ENCODE results near the gene PDZD7.

PDZD7 gene

DNA sequence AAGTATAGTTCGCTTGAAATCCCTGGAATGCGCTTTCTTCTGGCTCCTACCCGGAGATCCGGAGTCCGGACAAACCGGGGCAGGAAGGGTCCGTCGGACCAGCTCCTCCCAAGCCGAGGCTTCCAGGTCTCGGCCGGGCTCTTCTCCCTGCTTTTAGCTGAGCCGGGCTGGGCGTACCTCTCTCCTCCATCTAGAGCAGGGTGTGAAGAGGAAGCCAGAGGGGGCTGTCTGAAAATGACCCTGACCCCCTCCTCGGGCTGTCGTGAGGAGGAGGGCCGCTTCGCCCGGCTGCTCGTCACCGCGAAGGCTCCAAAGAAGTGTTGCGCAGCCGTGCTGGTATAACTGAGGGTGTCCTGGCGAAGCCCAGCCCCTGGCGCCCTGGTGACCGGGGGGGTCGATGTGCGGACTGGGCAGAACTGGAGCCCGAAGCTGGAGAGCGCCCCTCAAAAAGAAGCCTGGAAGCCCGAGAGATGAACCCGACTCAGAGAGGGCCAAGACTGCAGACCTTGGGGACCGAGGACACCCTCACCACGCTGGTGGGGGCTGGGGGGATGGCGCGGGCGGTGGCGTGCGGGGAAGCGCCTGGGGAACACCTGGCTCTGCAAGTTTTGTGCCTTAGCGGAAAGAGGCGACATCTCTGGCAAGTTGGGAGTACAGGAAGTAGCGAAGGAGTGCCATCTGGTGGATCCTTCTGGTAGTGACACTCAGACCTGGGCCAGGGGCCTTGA, 36.6 kb upstream of the PDZD7 start (continued):
- TF ChIP-seq, protein P1, sequence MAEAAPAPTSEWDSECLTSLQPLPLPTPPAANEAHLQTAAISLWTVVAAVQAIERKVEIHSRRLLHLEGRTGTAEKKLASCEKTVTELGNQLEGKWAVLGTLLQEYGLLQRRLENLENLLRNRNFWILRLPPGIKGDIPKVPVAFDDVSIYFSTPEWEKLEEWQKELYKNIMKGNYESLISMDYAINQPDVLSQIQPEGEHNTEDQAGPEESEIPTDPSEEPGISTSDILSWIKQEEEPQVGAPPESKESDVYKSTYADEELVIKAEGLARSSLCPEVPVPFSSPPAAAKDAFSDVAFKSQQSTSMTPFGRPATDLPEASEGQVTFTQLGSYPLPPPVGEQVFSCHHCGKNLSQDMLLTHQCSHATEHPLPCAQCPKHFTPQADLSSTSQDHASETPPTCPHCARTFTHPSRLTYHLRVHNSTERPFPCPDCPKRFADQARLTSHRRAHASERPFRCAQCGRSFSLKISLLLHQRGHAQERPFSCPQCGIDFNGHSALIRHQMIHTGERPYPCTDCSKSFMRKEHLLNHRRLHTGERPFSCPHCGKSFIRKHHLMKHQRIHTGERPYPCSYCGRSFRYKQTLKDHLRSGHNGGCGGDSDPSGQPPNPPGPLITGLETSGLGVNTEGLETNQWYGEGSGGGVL (tag by site-specific recombination; IDR thresholded peaks at IDR 0.05), result peak; percentile 57; the same call in 1 of the 2 replicates
- TF ChIP-seq ZNF423 (tag by site-specific recombination; IDR thresholded peaks at IDR 0.05), result peak; percentile 61
- TF ChIP-seq ZBTB8A (tag by site-specific recombination; IDR thresholded peaks at IDR 0.05), result peak; percentile 98
- TF ChIP-seq, protein P2, sequence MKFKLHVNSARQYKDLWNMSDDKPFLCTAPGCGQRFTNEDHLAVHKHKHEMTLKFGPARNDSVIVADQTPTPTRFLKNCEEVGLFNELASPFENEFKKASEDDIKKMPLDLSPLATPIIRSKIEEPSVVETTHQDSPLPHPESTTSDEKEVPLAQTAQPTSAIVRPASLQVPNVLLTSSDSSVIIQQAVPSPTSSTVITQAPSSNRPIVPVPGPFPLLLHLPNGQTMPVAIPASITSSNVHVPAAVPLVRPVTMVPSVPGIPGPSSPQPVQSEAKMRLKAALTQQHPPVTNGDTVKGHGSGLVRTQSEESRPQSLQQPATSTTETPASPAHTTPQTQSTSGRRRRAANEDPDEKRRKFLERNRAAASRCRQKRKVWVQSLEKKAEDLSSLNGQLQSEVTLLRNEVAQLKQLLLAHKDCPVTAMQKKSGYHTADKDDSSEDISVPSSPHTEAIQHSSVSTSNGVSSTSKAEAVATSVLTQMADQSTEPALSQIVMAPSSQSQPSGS (tag by site-specific recombination; IDR thresholded peaks at IDR 0.05; ENCODE audit: low read depth), result no peak
- TF ChIP-seq ZNF157 (tag by site-specific recombination; IDR thresholded peaks at IDR 0.05), result no peak
- no peak for TF ChIP-seq ZNF223 (tag by site-specific recombination; IDR thresholded peaks at IDR 0.05)
- TF ChIP-seq ZNF549 (tag by site-specific recombination; IDR thresholded peaks at IDR 0.05), result no peak
- TF ChIP-seq GLI2 (tag by site-specific recombination; IDR thresholded peaks at IDR 0.05; ENCODE audit: borderline replicate concordance, low read depth), result no peak
- TF ChIP-seq, protein P3, sequence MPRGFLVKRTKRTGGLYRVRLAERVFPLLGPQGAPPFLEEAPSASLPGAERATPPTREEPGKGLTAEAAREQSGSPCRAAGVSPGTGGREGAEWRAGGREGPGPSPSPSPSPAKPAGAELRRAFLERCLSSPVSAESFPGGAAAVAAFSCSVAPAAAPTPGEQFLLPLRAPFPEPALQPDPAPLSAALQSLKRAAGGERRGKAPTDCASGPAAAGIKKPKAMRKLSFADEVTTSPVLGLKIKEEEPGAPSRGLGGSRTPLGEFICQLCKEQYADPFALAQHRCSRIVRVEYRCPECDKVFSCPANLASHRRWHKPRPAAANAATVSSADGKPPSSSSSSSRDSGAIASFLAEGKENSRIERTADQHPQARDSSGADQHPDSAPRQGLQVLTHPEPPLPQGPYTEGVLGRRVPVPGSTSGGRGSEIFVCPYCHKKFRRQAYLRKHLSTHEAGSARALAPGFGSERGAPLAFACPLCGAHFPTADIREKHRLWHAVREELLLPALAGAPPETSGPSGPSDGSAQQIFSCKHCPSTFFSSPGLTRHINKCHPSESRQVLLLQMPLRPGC (tag by site-specific recombination; IDR thresholded peaks at IDR 0.05), result no peak
- TF ChIP-seq, protein P4, sequence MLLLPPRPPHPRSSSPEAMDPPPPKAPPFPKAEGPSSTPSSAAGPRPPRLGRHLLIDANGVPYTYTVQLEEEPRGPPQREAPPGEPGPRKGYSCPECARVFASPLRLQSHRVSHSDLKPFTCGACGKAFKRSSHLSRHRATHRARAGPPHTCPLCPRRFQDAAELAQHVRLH (tag by site-specific recombination; IDR thresholded peaks at IDR 0.05), result no peak
- TF ChIP-seq ZNF132 (tag by site-specific recombination; IDR thresholded peaks at IDR 0.05; ENCODE audit: borderline replicate concordance), result no peak
- TF ChIP-seq, protein P5, sequence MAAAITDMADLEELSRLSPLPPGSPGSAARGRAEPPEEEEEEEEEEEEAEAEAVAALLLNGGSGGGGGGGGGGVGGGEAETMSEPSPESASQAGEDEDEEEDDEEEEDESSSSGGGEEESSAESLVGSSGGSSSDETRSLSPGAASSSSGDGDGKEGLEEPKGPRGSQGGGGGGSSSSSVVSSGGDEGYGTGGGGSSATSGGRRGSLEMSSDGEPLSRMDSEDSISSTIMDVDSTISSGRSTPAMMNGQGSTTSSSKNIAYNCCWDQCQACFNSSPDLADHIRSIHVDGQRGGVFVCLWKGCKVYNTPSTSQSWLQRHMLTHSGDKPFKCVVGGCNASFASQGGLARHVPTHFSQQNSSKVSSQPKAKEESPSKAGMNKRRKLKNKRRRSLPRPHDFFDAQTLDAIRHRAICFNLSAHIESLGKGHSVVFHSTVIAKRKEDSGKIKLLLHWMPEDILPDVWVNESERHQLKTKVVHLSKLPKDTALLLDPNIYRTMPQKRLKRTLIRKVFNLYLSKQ (tag by site-specific recombination; IDR thresholded peaks at IDR 0.05; ENCODE audit: borderline replicate concordance), result no peak
- TF ChIP-seq ZNF335 (tag by site-specific recombination; conservative IDR thresholded peaks at IDR 0.05), result peak; percentile 86
- TF ChIP-seq, protein P6, sequence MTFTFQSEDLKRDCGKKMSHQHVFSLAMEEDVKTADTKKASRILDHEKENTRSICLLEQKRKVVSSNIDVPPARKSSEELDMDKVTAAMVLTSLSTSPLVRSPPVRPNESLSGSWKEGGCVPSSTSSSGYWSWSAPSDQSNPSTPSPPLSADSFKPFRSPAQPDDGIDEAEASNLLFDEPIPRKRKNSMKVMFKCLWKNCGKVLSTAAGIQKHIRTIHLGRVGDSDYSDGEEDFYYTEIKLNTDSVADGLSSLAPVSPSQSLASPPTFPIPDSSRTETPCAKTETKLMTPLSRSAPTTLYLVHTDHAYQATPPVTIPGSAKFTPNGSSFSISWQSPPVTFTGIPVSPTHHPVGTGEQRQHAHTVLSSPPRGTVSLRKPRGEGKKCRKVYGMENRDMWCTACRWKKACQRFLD (tag by site-specific recombination; IDR thresholded peaks at IDR 0.05), result no peak
- peak; percentile 93 for TF ChIP-seq ZEB2 (tag by site-specific recombination; IDR thresholded peaks at IDR 0.05)
- no peak for TF ChIP-seq ZNF133 (tag by site-specific recombination; IDR thresholded peaks at IDR 0.05)
- peak; percentile 73 for TF ChIP-seq ZBTB48 (tag by site-specific recombination; IDR thresholded peaks at IDR 0.05)
- TF ChIP-seq IKZF3 (tag by site-specific recombination; IDR thresholded peaks at IDR 0.05), result peak; percentile 87
- peak; percentile 60 for TF ChIP-seq ZNF501 (tag by site-specific recombination; IDR thresholded peaks at IDR 0.05)
- TF ChIP-seq ZNF558 (tag by site-specific recombination; IDR thresholded peaks at IDR 0.05), result no peak
- no peak for TF ChIP-seq ZNF214 (tag by site-specific recombination; IDR thresholded peaks at IDR 0.05; ENCODE audit: borderline replicate concordance)
- TF ChIP-seq ZNF571 (tag by site-specific recombination; IDR thresholded peaks at IDR 0.05), result no peak
- no peak for TF ChIP-seq ZNF174 (tag by site-specific recombination; IDR thresholded peaks at IDR 0.05)
- 0 out of 2 replicates have a peak, but pooled peaks have one; percentile 34 for TF ChIP-seq ZNF184 (tag by site-specific recombination; IDR thresholded peaks at IDR 0.05)
- TF ChIP-seq ZNF140 (tag by site-specific recombination; IDR thresholded peaks at IDR 0.05), result no peak
- no peak for TF ChIP-seq ZNF510 (tag by site-specific recombination; IDR thresholded peaks at IDR 0.05; ENCODE audit: insufficient replicate concordance)
- no peak for TF ChIP-seq GFI1B (tag by site-specific recombination; IDR thresholded peaks at IDR 0.05)
- no peak for TF ChIP-seq ZNF121 (tag by site-specific recombination; IDR thresholded peaks at IDR 0.05)
- no peak for TF ChIP-seq ZNF138 (tag by site-specific recombination; IDR thresholded peaks at IDR 0.05; ENCODE audit: borderline replicate concordance)
- TF ChIP-seq ZNF114 (tag by site-specific recombination; IDR thresholded peaks at IDR 0.05), result no peak
- TF ChIP-seq ZNF311 (tag by site-specific recombination; IDR thresholded peaks at IDR 0.05; ENCODE audit: borderline replicate concordance), result no peak
- TF ChIP-seq SETDB1 (IDR thresholded peaks at IDR 0.05; ENCODE audit: insufficient read length, low read length), result no peak
